DND-41 (cell line): ENCODE results near the gene DDX51.

Experiments
- ATAC-seq: fragments of 200-7000 bp; cut with Tn5 transposase; 3 replicates; pipeline ENCODE4 v1.9.1; 2021; ENCODE audit warnings: low read depth; ENCODE audit not compliant: insufficient read depth
- DNase-seq: peaks from one replicate; pipeline ENCODE4 v3.0.0-alpha.2; 2020
- H2AFZ ChIP-seq: 2 replicates; pipeline ENCODE4 v1.6.0; 2012; ENCODE audit warnings: low read depth, low read length
- H3K27ac ChIP-seq: 2 replicates; pipeline ENCODE4 v1.5.1; 2012; ENCODE audit warnings: low read length, inconsistent platforms
- H3K27me3 ChIP-seq: fragments of 200-600 bp; sonication (generic); 2 replicates; pipeline ENCODE4 v1.6.0; 2012; ENCODE audit warnings: low read length, mild to moderate bottlenecking, inconsistent platforms; ENCODE audit not compliant: insufficient read depth, poor library complexity
- H3K36me3 ChIP-seq: 2 replicates; pipeline ENCODE4 v1.5.1; 2012; ENCODE audit warnings: low read length, inconsistent platforms; ENCODE audit not compliant: insufficient read depth
- H3K4me1 ChIP-seq: 2 replicates; pipeline ENCODE4 v1.5.1; 2012; ENCODE audit warnings: mild to moderate bottlenecking, low read length; ENCODE audit not compliant: insufficient read depth
- H3K4me2 ChIP-seq: 2 replicates; pipeline ENCODE4 v1.6.0; 2012; ENCODE audit warnings: mild to moderate bottlenecking, moderate library complexity, low read length, inconsistent platforms; ENCODE audit not compliant: insufficient read depth
- H3K4me3 ChIP-seq, 2 experiments: fragments of 200-600 bp in 1 of 2; shearing (Covaris generic) in 1 of 2; 2 replicates each; pipeline ENCODE4 v1.5.1; 2012 to 2016; ENCODE audit warnings: inconsistent platforms in 2 of 2, low read length in 2 of 2, mild to moderate bottlenecking in 2 of 2, low read depth in 1 of 2, moderate library complexity in 1 of 2
- H3K79me2 ChIP-seq: 2 replicates; pipeline ENCODE4 v1.6.0; 2012; ENCODE audit warnings: low read length, inconsistent platforms; ENCODE audit not compliant: insufficient read depth
- H3K9ac ChIP-seq: 2 replicates; pipeline ENCODE4 v1.6.0; 2012; ENCODE audit warnings: low read depth, mild to moderate bottlenecking, inconsistent platforms, low read length, moderate library complexity
- H3K9me3 ChIP-seq: 2 replicates; pipeline ENCODE4 v1.5.1; 2012; ENCODE audit warnings: low read length, moderate library complexity, mild to moderate bottlenecking, inconsistent platforms; ENCODE audit not compliant: insufficient read depth, severe bottlenecking
- H4K20me1 ChIP-seq: 2 replicates; pipeline ENCODE4 v1.6.0; 2012; ENCODE audit warnings: low read length; ENCODE audit not compliant: insufficient read depth
- CTCF ChIP-seq: IDR thresholded peaks from 2 replicates; pipeline ENCODE4 v1.5.1; 2012; ENCODE audit warnings: borderline replicate concordance, low read length, moderate library complexity, mild to moderate bottlenecking; ENCODE audit not compliant: poor library complexity, severe bottlenecking; ENCODE audit errors: extremely low read depth
- EZH2 ChIP-seq: IDR thresholded peaks from 3 replicates; pipeline ENCODE4 v1.6.1; 2012; ENCODE audit warnings: borderline replicate concordance, low read depth, mild to moderate bottlenecking, moderate library complexity, low read length, inconsistent platforms; ENCODE audit not compliant: severe bottlenecking

The DDX51 gene

DNA sequence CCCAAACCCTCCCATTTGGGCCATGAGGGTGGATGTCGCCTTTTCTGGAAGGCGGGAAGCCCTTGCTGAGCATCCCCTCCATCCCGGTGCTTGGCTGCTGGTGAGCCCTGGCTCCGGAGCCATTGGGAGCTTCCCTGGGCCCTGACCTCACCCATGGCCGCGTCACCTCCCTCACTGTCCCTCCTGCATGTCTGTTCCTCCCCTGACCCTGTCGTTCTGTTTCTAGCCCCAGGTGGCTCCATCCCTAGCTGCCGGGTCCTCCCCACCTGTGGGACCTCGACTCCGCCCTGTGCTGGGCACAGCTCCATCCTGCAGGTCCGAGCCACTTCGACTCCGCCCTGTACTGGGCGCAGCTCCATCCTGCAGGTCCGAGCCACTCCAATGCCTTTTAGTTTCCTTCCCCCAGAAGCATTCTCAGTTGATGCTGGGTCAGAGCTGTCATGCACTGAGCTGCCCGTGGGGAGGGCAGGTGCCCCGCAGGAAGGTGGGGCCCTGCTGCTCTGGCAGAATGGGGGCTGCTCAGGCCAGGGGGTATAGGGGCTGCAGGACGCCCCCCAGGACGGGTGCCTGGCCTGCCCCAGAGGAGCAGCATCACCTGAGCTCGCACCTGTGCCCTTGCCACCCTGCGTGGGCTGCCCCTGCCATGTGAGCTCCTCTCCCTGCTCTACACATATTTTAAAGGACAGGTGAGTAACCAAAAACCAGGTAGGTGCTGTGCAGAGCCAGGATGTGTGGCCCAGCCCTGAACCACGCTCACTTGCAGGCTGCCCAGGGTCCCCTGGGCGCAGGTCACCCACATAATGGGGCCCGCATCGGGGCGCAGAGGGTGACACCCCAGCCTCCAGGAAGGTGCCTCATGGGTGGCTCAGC, 19.2 kb upstream of the DDX51 start:
- H3K79me2 ChIP-seq: no peaks in the 10 kb centered on the region
- peaks cover 8% of the 10 kb centered on the region for H3K27me3 ChIP-seq
- H3K36me3 ChIP-seq: peaks cover 1% of the 10 kb centered on the region; the same call in 1 of the 2 replicates
- H3K9ac ChIP-seq: no peak overlapping the region
- TF ChIP-seq EZH2 (no peak), CTCF (no peak)
- H3K27ac ChIP-seq: no peak overlapping the region
- H2AFZ ChIP-seq: no peak overlapping the region
- no peaks in the 10 kb centered on the region for H3K9me3 ChIP-seq
- H3K4me2 ChIP-seq: no peak overlapping the region
- peaks cover 4% of the 10 kb centered on the region; the same call in 1 of the 2 replicates for H3K4me1 ChIP-seq
- H3K4me3 ChIP-seq: no peak overlapping the region
- peaks cover 14% of the 10 kb centered on the region for H4K20me1 ChIP-seq
- DNase-seq (no peak), ATAC-seq (no peak)

DNA sequence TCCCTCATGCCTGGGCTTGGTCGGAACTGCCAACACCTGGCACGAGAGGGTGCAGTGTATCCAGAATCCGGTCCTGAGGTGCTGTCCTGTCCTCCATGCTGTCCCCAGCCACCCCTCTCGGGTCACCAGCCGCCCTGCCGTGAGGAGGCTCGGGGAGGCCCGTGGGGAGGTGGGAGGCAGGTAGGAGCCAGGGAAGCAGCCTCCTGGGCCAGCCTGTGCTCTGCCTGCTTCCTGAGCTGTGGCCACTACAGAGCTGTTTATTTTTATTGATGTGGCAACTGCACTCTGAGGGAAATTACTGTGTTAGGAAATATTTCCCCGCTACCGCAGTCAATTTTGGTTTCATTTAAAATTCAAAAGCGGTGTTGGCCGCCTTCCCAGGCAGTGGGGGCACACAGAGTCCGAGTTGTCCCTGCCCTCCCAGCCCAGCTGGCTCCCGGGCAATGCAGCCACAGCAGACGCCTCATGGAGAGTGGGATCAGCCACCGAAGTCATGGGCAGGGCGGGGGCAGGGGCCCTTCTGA, 18.5 kb upstream of the DDX51 start:
- Histone ChIP-seq H3K9ac (no peak overlapping the region), H3K79me2 (no peaks in the 10 kb centered on the region), H4K20me1 (peaks cover 14% of the 10 kb centered on the region), H3K9me3 (no peaks in the 10 kb centered on the region), H3K36me3 (peaks cover 8% of the 10 kb centered on the region), H3K4me3 (no peak overlapping the region), H2AFZ (no peak overlapping the region), H3K4me1 (peaks cover 4% of the 10 kb centered on the region; the same call in 1 of the 2 replicates), H3K4me2 (no peak overlapping the region), H3K27ac (no peak overlapping the region), H3K27me3 (peaks cover 8% of the 10 kb centered on the region)
- ATAC-seq (peak; percentile 66), DNase-seq (no peak)
- no peak for TF ChIP-seq CTCF
- TF ChIP-seq EZH2: peak; percentile 17

- Histone ChIP-seq H3K9me3 (no peaks in the 10 kb centered on the region), H3K79me2 (no peaks in the 10 kb centered on the region), H3K4me3 (no peak overlapping the region), H2AFZ (no peak overlapping the region), H3K4me2 (no peak overlapping the region), H3K9ac (no peak overlapping the region), H3K27me3 (peaks cover 8% of the 10 kb centered on the region), H3K27ac (no peak overlapping the region), H4K20me1 (peaks cover 14% of the 10 kb centered on the region), H3K36me3 (peaks cover 14% of the 10 kb centered on the region), H3K4me1 (peaks cover 4% of the 10 kb centered on the region; the same call in 1 of the 2 replicates)
- ATAC-seq (peak; percentile 23), DNase-seq (no peak)
- TF ChIP-seq EZH2: no peak
- TF ChIP-seq CTCF: no peak
Observed at GRCh38 chr12:132161796-132162507, 17.8 kb upstream of the DDX51 start.
